GM23248 (cell line): ENCODE results near the gene ZMYM5. TPM values are rescaled to one million over a fixed set of nuclear protein-coding genes. Genes with fewer than 3 reads are reported as not detected.

ENCODE experiments used
- polyA plus RNA-seq: library from polyadenylated mRNA; unstranded; fragments of >200 nt; fragmentation: Nextera tagmentation; extraction: Ambion mirVana; gene quantifications from 2 replicates; pipeline ENCODE4 v1.2.1, GENCODE V29; 2016
- total RNA-seq: library from RNA; depleted of rRNA; stranded (reverse); fragments of >200 nt; shearing (Covaris generic); gene quantifications from 2 replicates; pipeline ENCODE4 v1.2.3, GENCODE V29; 2014; rRNA removed

The ZMYM5 gene
- total and polyA plus RNA-seq, 2 experiments from 2014 or later, result 12.4 to 16.9 TPM

Other genes starting within 250 kb of the ZMYM5 start
- 11.1 and 11.3 TPM in 2 replicates for gene MPHOSPH8, start 230.0 kb downstream of the ZMYM5 start, total RNA-seq
- 12.6 and 15.0 TPM in 2 replicates for gene MPHOSPH8, start 230.0 kb downstream of the ZMYM5 start, polyA plus RNA-seq
- 16.8 and 27.9 TPM in 2 replicates for gene PSPC1, start 80.7 kb downstream of the ZMYM5 start, total RNA-seq
- gene PSPC1, start 80.7 kb downstream of the ZMYM5 start, polyA plus RNA-seq, result 14.9 and 17.2 TPM in 2 replicates
- 35.0 and 40.8 TPM in 2 replicates for gene ZMYM2, start 95.1 kb upstream of the ZMYM5 start, total RNA-seq
- gene ZMYM2, start 95.1 kb upstream of the ZMYM5 start, polyA plus RNA-seq, result 14.9 and 15.7 TPM in 2 replicates